ENCODE measurements around the gene ATP2B3. TPM values are rescaled to one million over a fixed set of nuclear protein-coding genes. Genes with fewer than 3 reads are reported as not detected.

The ATP2B3 gene
- polyA plus RNA-seq, 1 donor (not counting 4 experiments of a cell fraction or from before 2014, with no cell fraction given) = not detected

DNA sequence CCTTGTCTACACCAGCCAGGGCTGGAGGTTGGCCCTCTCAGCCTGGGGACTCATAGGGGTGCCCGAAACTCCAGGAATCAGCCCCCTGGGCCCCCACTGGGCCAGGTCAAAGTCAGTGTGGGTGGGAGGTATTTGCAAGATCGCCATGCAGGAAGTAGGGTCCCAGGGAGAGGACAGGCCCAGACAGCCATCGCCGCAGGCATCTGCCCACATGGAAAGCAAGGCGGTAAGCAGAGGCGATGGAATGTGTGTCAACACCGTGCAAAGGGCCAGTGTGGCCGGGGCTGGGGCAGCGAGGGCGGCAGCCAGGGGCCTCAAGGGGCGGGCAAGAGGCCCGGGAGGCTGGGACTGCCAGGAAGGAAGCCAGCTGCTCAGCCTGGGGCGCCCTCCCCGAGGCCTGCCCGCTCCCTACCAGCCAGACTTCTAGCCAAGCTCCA, 110.3 kb downstream of the ATP2B3 start:
- Histone ChIP-seq H3K9me3 (ENCODE audit: control insufficient read depth, low read depth, low read length) (peaks cover 1% of the 10 kb centered on the region), H3K4me1 (ENCODE audit: control insufficient read depth, extremely low read depth, insufficient read depth, low read length) (no peaks in the 10 kb centered on the region), H3K79me2 (ENCODE audit: control insufficient read depth, insufficient read depth, low read length) (no peaks in the 10 kb centered on the region), H3K9ac (ENCODE audit: control insufficient read depth, extremely low read depth, insufficient read depth, low read length) (no peak overlapping the region), H4K20me1 (ENCODE audit: control insufficient read depth, extremely low read depth, insufficient read depth, low read length) (no peaks in the 10 kb centered on the region), H3K4me2 (ENCODE audit: control insufficient read depth, extremely low read depth, insufficient read depth, low read depth, low read length) (no peak overlapping the region), H3K36me3 (ENCODE audit: control insufficient read depth in 2 of 2, extremely low read depth in 1 of 2, insufficient read depth in 2 of 2, low read length in 2 of 2) (no peaks in the 10 kb centered on the region), H3K9me1 (ENCODE audit: control insufficient read depth, extremely low read depth, insufficient read depth, low read length) (no peaks in the 10 kb centered on the region), H3K4me3 (ENCODE audit: control insufficient read depth in 2 of 3, extremely low read depth in 1 of 3, insufficient read depth in 2 of 3, low read depth in 1 of 3, low read length in 3 of 3) (no peak overlapping the region), H3K27ac (ENCODE audit: control insufficient read depth, insufficient read depth, low read length) (no peak overlapping the region), H3K27me3 (ENCODE audit: control insufficient read depth, extremely low read depth, insufficient read depth, low read length) (no peaks in the 10 kb centered on the region), H2AFZ (ENCODE audit: control insufficient read depth, low read length) (no peak overlapping the region)
- dilution Hi-C loops (cut with MboI; ENCODE audit: extremely low pct_ligation_motif_present, low sequenced_read_pairs) = no loop called here
- TF ChIP-seq, protein P1, sequence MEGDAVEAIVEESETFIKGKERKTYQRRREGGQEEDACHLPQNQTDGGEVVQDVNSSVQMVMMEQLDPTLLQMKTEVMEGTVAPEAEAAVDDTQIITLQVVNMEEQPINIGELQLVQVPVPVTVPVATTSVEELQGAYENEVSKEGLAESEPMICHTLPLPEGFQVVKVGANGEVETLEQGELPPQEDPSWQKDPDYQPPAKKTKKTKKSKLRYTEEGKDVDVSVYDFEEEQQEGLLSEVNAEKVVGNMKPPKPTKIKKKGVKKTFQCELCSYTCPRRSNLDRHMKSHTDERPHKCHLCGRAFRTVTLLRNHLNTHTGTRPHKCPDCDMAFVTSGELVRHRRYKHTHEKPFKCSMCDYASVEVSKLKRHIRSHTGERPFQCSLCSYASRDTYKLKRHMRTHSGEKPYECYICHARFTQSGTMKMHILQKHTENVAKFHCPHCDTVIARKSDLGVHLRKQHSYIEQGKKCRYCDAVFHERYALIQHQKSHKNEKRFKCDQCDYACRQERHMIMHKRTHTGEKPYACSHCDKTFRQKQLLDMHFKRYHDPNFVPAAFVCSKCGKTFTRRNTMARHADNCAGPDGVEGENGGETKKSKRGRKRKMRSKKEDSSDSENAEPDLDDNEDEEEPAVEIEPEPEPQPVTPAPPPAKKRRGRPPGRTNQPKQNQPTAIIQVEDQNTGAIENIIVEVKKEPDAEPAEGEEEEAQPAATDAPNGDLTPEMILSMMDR (optimal IDR thresholded peaks at IDR 0.05 in 1 of 3, IDR thresholded peaks at IDR 0.05 in 1 of 3, conservative IDR thresholded peaks at IDR 0.05 in 1 of 3; ENCODE audit: extremely low read depth in 1 of 3, insufficient read depth in 2 of 3, low read length in 3 of 3) = no peak
- no peak for TF ChIP-seq EZH2 (IDR thresholded peaks at IDR 0.05; ENCODE audit: low read length)
- no peak for DNase-seq (ENCODE audit: low read depth, low spot score)
- FAIRE-seq = no peak

DNA sequence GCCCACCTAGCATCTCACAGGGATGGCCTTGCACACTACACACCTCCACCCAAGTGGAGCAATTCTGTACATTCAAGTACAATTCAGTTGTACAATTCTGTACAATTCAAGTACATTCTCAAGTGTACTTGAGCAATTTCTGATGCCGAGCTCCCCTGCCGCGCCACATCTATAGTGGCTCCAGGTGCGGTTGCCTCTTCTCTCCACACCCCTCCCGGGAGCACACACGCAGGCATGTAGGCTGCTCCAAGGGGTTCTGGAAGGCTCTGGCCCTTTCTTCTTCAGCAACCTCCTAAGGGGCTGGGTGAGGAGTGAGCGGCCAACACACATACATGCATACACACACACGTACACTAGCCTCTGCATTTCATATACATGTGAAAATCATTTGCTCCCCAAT, 110.7 kb downstream of the ATP2B3 start:
- dilution Hi-C loops (cut with MboI; ENCODE audit: extremely low pct_ligation_motif_present, low sequenced_read_pairs) = no loop called here
- Histone ChIP-seq H3K9me1 (ENCODE audit: control insufficient read depth, extremely low read depth, insufficient read depth, low read length) (no peaks in the 10 kb centered on the region), H3K9ac (ENCODE audit: control insufficient read depth, extremely low read depth, insufficient read depth, low read length) (no peak overlapping the region), H3K4me3 (ENCODE audit: control insufficient read depth in 2 of 3, extremely low read depth in 1 of 3, insufficient read depth in 2 of 3, low read depth in 1 of 3, low read length in 3 of 3) (no peak overlapping the region), H3K36me3 (ENCODE audit: control insufficient read depth in 2 of 2, extremely low read depth in 1 of 2, insufficient read depth in 2 of 2, low read length in 2 of 2) (no peaks in the 10 kb centered on the region), H3K79me2 (ENCODE audit: control insufficient read depth, insufficient read depth, low read length) (no peaks in the 10 kb centered on the region), H3K4me1 (ENCODE audit: control insufficient read depth, extremely low read depth, insufficient read depth, low read length) (no peaks in the 10 kb centered on the region), H3K27me3 (ENCODE audit: control insufficient read depth, extremely low read depth, insufficient read depth, low read length) (no peaks in the 10 kb centered on the region), H3K9me3 (ENCODE audit: control insufficient read depth, low read depth, low read length) (peaks cover 1% of the 10 kb centered on the region), H4K20me1 (ENCODE audit: control insufficient read depth, extremely low read depth, insufficient read depth, low read length) (no peaks in the 10 kb centered on the region), H2AFZ (ENCODE audit: control insufficient read depth, low read length) (no peak overlapping the region), H3K27ac (ENCODE audit: control insufficient read depth, insufficient read depth, low read length) (no peak overlapping the region), H3K4me2 (ENCODE audit: control insufficient read depth, extremely low read depth, insufficient read depth, low read depth, low read length) (no peak overlapping the region)
- TF ChIP-seq EZH2 (IDR thresholded peaks at IDR 0.05; ENCODE audit: low read length) = no peak
- TF ChIP-seq, protein P1 (optimal IDR thresholded peaks at IDR 0.05 in 1 of 3, IDR thresholded peaks at IDR 0.05 in 1 of 3, conservative IDR thresholded peaks at IDR 0.05 in 1 of 3; ENCODE audit: extremely low read depth in 1 of 3, insufficient read depth in 2 of 3, low read length in 3 of 3) = no peak
- no peak for FAIRE-seq
- DNase-seq (ENCODE audit: low read depth, low spot score) = no peak

Data from keratinocyte (primary cell).